ENCODE results near the gene MAIP1. TPM values are rescaled to one million over a fixed set of nuclear protein-coding genes. Genes with fewer than 3 reads are reported as not detected.

MAIP1 gene
- total RNA-seq, 4 donors from 2014 or later, result 8.3 to 28.1 (median 14.7) TPM

GRCh38 chr2:199985625-199986207 is 30.3 kb downstream of the MAIP1 start:
- Histone ChIP-seq H3K4me1 (peaks cover 0 to 10% (median 6%) of the 10 kb centered on the region in 4 donors), H3K27me3 (no peaks in the 10 kb centered on the region), H3K36me3 (no peaks in the 10 kb centered on the region), H3K4me3 (no peak overlapping the region), H3K27ac (replicated peaks in 1 of 4) (no peak overlapping the region), H3K9me3 (no peaks in the 10 kb centered on the region)
- TF ChIP-seq POLR2A (IDR thresholded peaks at IDR 0.05; ENCODE audit: low read depth) (no peak), POLR2AphosphoS5 (IDR thresholded peaks at IDR 0.05) (no peak), EP300 (IDR thresholded peaks at IDR 0.05) (no peak)
- TF ChIP-seq, protein P1, sequence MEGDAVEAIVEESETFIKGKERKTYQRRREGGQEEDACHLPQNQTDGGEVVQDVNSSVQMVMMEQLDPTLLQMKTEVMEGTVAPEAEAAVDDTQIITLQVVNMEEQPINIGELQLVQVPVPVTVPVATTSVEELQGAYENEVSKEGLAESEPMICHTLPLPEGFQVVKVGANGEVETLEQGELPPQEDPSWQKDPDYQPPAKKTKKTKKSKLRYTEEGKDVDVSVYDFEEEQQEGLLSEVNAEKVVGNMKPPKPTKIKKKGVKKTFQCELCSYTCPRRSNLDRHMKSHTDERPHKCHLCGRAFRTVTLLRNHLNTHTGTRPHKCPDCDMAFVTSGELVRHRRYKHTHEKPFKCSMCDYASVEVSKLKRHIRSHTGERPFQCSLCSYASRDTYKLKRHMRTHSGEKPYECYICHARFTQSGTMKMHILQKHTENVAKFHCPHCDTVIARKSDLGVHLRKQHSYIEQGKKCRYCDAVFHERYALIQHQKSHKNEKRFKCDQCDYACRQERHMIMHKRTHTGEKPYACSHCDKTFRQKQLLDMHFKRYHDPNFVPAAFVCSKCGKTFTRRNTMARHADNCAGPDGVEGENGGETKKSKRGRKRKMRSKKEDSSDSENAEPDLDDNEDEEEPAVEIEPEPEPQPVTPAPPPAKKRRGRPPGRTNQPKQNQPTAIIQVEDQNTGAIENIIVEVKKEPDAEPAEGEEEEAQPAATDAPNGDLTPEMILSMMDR (IDR thresholded peaks at IDR 0.05), result peak; percentile 19 to 64 (median 38)
- no peak for DNase-seq (ENCODE audit: extremely low spot score)
- intact Hi-C loops (cut with DNase I), result no loop called here
- 78% methylated on average over 6 of the region's 6 CpGs for WGBS

DNA sequence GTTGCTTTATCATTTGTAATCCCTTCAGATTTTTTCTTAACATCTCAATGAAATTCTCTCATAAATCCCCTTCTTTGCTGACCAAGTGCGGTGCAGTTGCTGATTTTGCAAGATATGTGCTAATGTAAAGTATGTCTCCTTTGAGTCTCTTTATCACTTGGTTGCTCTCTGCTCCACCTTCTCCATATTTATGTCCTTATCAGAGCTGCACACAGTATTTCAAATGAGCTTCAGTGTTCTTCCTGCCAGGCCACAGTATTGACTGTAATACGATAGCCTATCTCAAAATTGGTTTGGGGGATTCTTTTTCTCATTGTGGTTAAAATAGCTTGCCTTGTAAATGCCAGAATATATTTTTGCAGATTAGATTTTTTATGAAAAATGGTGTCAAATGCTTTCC is 32.2 kb downstream of the MAIP1 start:
- Histone ChIP-seq H3K27ac (replicated peaks in 1 of 4) (no peak overlapping the region), H3K4me3 (no peak overlapping the region), H3K4me1 (peaks cover 0 to 10% (median 6%) of the 10 kb centered on the region in 4 donors), H3K36me3 (no peaks in the 10 kb centered on the region), H3K27me3 (no peaks in the 10 kb centered on the region), H3K9me3 (no peaks in the 10 kb centered on the region)
- DNase-seq (ENCODE audit: extremely low spot score), result no peak
- TF ChIP-seq, protein P1 (IDR thresholded peaks at IDR 0.05), result no peak
- no peak for TF ChIP-seq POLR2AphosphoS5 (IDR thresholded peaks at IDR 0.05)
- no peak for TF ChIP-seq POLR2A (IDR thresholded peaks at IDR 0.05; ENCODE audit: low read depth)
- no peak for TF ChIP-seq EP300 (IDR thresholded peaks at IDR 0.05)
- 81% methylated on average over 2 of the region's 2 CpGs for WGBS
- intact Hi-C loops (cut with DNase I), result no loop called here

- intact Hi-C loops (cut with DNase I), result no loop called here
- Histone ChIP-seq H3K4me1 (peaks cover 0 to 10% (median 6%) of the 10 kb centered on the region in 4 donors), H3K27me3 (no peaks in the 10 kb centered on the region), H3K4me3 (no peak overlapping the region), H3K9me3 (no peaks in the 10 kb centered on the region), H3K27ac (replicated peaks in 1 of 4) (no peak overlapping the region), H3K36me3 (no peaks in the 10 kb centered on the region)
- WGBS, result 42% methylated on average over 7 of the region's 7 CpGs
- TF ChIP-seq EP300 (IDR thresholded peaks at IDR 0.05), result no peak
- TF ChIP-seq, protein P1 (IDR thresholded peaks at IDR 0.05), result no peak
- no peak for TF ChIP-seq POLR2A (IDR thresholded peaks at IDR 0.05; ENCODE audit: low read depth)
- TF ChIP-seq POLR2AphosphoS5 (IDR thresholded peaks at IDR 0.05), result no peak
- no peak for DNase-seq (ENCODE audit: extremely low spot score)
These were observed 32.8 kb downstream of the MAIP1 start for GRCh38 chr2:199988151-199988550.

DNA sequence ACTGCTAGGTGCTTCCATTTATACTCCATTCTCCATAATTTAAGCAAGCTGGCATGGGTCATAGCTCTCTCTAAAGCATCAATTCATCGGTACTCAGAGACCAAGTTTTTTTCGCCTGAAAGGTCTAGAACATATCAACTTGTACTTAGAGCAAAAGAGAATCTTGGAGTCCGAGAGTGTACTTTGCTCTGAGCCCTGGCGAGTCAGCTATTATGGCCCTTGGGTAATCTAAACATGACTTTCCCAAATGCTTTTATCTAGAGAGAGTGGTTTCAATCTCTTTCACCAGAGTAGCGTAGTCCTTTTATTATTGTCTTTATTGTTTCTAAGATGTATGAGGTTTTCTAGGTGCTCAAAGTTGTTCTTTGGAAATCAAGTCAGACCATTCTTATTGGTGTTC is 34.4 kb downstream of the MAIP1 start:
- no peak for DNase-seq (ENCODE audit: extremely low spot score)
- H3K27ac ChIP-seq (replicated peaks in 1 of 4), result no peak overlapping the region
- 92% methylated on average over 5 of the region's 5 CpGs for WGBS
- H3K4me1 ChIP-seq, result peaks cover 0 to 10% (median 6%) of the 10 kb centered on the region in 4 donors
- intact Hi-C loops (cut with DNase I), result no loop called here
- no peaks in the 10 kb centered on the region for H3K27me3 ChIP-seq
- TF ChIP-seq, protein P1 (IDR thresholded peaks at IDR 0.05), result no peak
- TF ChIP-seq POLR2AphosphoS5 (IDR thresholded peaks at IDR 0.05), result no peak
- TF ChIP-seq EP300 (IDR thresholded peaks at IDR 0.05), result no peak
- no peak for TF ChIP-seq POLR2A (IDR thresholded peaks at IDR 0.05; ENCODE audit: low read depth)
- no peak overlapping the region for H3K4me3 ChIP-seq
- H3K36me3 ChIP-seq, result no peaks in the 10 kb centered on the region
- H3K9me3 ChIP-seq, result no peaks in the 10 kb centered on the region

DNA sequence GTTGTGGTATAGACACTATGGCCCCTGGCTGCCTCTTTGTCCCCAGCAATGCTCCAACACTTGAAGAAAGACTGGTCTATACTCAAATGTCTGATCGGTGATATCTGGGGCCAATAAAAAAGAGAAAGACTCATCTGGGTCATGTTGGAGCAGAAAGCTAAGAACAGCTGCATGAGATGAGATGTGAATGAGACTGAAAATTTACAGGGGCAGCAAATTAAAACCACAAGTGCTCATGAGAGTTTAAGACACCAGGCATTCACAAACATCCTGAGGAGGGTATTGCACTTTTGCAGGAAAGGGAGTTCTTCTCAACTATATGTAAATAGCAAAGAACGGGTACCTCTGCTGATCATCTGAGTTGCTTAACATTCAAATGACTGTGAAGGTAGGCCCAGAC is 36.3 kb downstream of the MAIP1 start:
- Histone ChIP-seq H3K9me3 (no peaks in the 10 kb centered on the region), H3K4me1 (peaks cover 0 to 10% (median 6%) of the 10 kb centered on the region in 4 donors), H3K27ac (replicated peaks in 1 of 4) (no peak overlapping the region), H3K27me3 (no peaks in the 10 kb centered on the region), H3K4me3 (no peak overlapping the region), H3K36me3 (no peaks in the 10 kb centered on the region)
- intact Hi-C loops (cut with DNase I), result no loop called here
- TF ChIP-seq POLR2AphosphoS5 (IDR thresholded peaks at IDR 0.05) (no peak), POLR2A (IDR thresholded peaks at IDR 0.05; ENCODE audit: low read depth) (no peak), EP300 (IDR thresholded peaks at IDR 0.05) (no peak)
- TF ChIP-seq, protein P1 (IDR thresholded peaks at IDR 0.05), result no peak
- 91% methylated on average over 2 of the region's 2 CpGs for WGBS
- no peak for DNase-seq (ENCODE audit: extremely low spot score)

Measured in esophagus muscularis mucosa (tissue), 4 donors.